GM10266 (cell line): Measurements from ENCODE around the gene AFG1L.

ENCODE experiments used
- DNase-seq: peaks from one replicate; pipeline ENCODE4 v3.0.0; 2012; ENCODE audit errors: extremely low spot score
- CTCF ChIP-seq: IDR thresholded peaks from 2 replicates; pipeline ENCODE4 v1.5.1; 2012; ENCODE audit warnings: mild to moderate bottlenecking, low read depth; ENCODE audit not compliant: control insufficient read depth, insufficient read depth; ENCODE audit errors: missing control alignments

The AFG1L gene

GRCh38 chr6:108497883-108498282, 203.0 kb downstream of the AFG1L start:
- TF ChIP-seq CTCF = peak; percentile 44
- DNase-seq = no peak

- no peak for TF ChIP-seq CTCF
- DNase-seq = no peak
These were observed 206.7 kb downstream of the AFG1L start for GRCh38 chr6:108501559-108501958.

GRCh38 chr6:108502832-108503231, 208.0 kb downstream of the AFG1L start:
- no peak for DNase-seq
- TF ChIP-seq CTCF = no peak

- no peak for DNase-seq
These were observed 212.5 kb downstream of the AFG1L start for GRCh38 chr6:108507316-108507715.

GRCh38 chr6:108510461-108511319, 215.8 kb downstream of the AFG1L start:
- no peak for TF ChIP-seq CTCF
- no peak for DNase-seq

More at GRCh38 chr6:108507316-108507715, 212.5 kb downstream of the AFG1L start:
- no peak for TF ChIP-seq CTCF

GRCh38 chr6:108518714-108519576, 224.1 kb downstream of the AFG1L start:
- peak; percentile 46 for TF ChIP-seq CTCF
- DNase-seq = no peak
